Endothelial cell (in vitro differentiated cells): ENCODE measurements around the gene CASP8AP2. TPM values are rescaled to one million over a fixed set of nuclear protein-coding genes. Genes with fewer than 3 reads are reported as not detected.

Experiments
- DNase-seq: peaks from one replicate; pipeline ENCODE4 v3.0.0; 2021; ENCODE audit warnings: low spot score
- H3K27ac Mint-ChIP-seq: one replicate; pipeline ENCODE4 v1.8.0; 2021; ENCODE audit warnings: mixed read lengths, inconsistent platforms; ENCODE audit not compliant: unreplicated experiment
- H3K27me3 Mint-ChIP-seq: one replicate; pipeline ENCODE4 v1.8.0; 2021; ENCODE audit warnings: mild to moderate bottlenecking, moderate library complexity, mixed read lengths, inconsistent platforms; ENCODE audit not compliant: unreplicated experiment
- H3K36me3 Mint-ChIP-seq: one replicate; pipeline ENCODE4 v1.8.0; 2021; ENCODE audit warnings: mild to moderate bottlenecking, low read depth, mixed read lengths, inconsistent platforms; ENCODE audit not compliant: unreplicated experiment
- H3K4me1 Mint-ChIP-seq: one replicate; pipeline ENCODE4 v1.8.0; 2021; ENCODE audit warnings: mild to moderate bottlenecking, mixed read lengths, inconsistent platforms; ENCODE audit not compliant: unreplicated experiment
- H3K4me3 Mint-ChIP-seq: one replicate; pipeline ENCODE4 v1.8.0; 2021; ENCODE audit warnings: mild to moderate bottlenecking, mixed read lengths, inconsistent platforms; ENCODE audit not compliant: unreplicated experiment
- H3K9me3 Mint-ChIP-seq: one replicate; pipeline ENCODE4 v1.8.0; 2021; ENCODE audit warnings: mixed read lengths, inconsistent platforms; ENCODE audit not compliant: unreplicated experiment
- CTCF ChIP-seq: fragments of 200-600 bp; sonication (generic); IDR thresholded peaks from one replicate; pipeline ENCODE4 v1.5.0; 2021; ENCODE audit warnings: antibody characterized with exemption; ENCODE audit not compliant: unreplicated experiment
- total RNA-seq: library from RNA; stranded (reverse); fragmentation: NEBNext Ultra II Directional; extraction: Animal tissue kit (Norgen Biotek cat#: 25700); gene quantifications from one replicate; pipeline ENCODE4 v1.2.1, GENCODE V29; 2021; ENCODE audit not compliant: unreplicated experiment

The CASP8AP2 gene
- total RNA-seq, 1 donor from 2014 or later: 19.2 TPM

DNA sequence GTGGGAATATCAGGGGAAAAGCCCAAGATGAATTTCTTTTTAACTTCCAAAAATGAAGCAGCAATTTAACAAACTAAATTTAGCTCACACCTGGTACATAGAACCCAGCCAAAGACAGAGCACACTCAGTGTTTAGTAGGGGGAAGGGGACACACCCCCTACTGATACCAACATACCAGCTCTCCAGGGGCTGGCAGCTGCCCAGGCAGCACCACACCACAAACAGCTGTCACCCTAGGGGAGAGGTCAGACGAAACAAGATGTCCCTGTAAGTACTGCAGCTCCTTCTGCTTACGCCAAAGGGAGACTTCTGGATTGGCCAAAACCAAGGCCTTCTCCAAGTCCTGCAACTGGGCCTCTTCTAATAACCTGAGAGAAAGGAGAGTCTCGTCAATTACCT, 36.1 kb upstream of the CASP8AP2 start:
- H3K27ac Mint-ChIP-seq: no peak overlapping the region
- peaks cover 3% of the 10 kb centered on the region for H3K4me1 Mint-ChIP-seq
- peaks cover 26% of the 10 kb centered on the region for H3K36me3 Mint-ChIP-seq
- TF ChIP-seq CTCF: no peak
- H3K27me3 Mint-ChIP-seq: peaks cover 5% of the 10 kb centered on the region
- DNase-seq: no peak
- no peak overlapping the region for H3K4me3 Mint-ChIP-seq
- H3K9me3 Mint-ChIP-seq: no peaks in the 10 kb centered on the region

DNA sequence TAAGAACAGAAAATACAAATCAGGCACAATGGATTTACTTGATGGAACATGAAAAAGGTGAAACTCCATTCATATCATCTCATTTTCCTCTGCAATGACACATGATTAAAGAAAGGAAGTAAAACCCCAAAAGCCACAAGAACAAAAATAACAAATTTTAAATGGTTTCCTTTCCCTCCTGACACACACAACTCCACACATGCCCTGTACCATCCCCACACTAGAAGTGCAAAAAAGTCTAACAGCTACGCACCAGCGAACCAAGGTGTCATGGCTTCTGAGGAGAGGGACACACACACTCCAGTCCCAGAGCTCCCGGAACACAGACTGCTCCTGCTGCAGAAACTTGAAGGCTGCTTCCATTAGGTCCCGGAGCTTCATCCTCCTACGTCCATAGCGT, 35.4 kb upstream of the CASP8AP2 start:
- H3K4me3 Mint-ChIP-seq: no peak overlapping the region
- no peak for DNase-seq
- no peaks in the 10 kb centered on the region for H3K9me3 Mint-ChIP-seq
- no peak for TF ChIP-seq CTCF
- peaks cover 23% of the 10 kb centered on the region for H3K36me3 Mint-ChIP-seq
- H3K27ac Mint-ChIP-seq: peak overlapping the region; percentile 31
- peaks cover 5% of the 10 kb centered on the region for H3K27me3 Mint-ChIP-seq
- H3K4me1 Mint-ChIP-seq: peaks cover 3% of the 10 kb centered on the region

DNA sequence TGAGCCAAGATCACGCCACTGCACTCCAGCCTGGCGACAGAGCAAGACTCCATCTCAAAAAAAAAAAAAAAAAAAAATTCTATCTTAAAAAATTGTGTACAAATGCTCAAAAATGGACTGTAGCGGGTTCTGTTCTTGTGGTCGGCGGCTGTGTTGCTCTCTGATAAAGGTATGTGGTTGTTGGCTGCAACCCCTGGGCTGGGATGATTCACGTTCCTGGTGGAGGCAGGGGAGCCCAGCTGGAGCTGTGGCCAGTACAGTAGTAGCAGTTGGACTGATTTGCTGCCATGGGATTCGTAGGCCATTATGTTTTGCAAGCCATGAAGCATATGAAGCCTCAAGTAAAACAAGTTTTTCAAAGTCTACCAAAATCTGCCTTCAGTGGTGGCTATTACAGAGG, 32.4 kb upstream of the CASP8AP2 start:
- Mint-ChIP-seq H3K27ac (peak overlapping the region; percentile 74), H3K27me3 (peaks cover 7% of the 10 kb centered on the region), H3K9me3 (no peaks in the 10 kb centered on the region), H3K4me3 (peak overlapping the region; percentile 42), H3K4me1 (peaks cover 14% of the 10 kb centered on the region), H3K36me3 (peaks cover 38% of the 10 kb centered on the region)
- no peak for TF ChIP-seq CTCF
- no peak for DNase-seq

DNA sequence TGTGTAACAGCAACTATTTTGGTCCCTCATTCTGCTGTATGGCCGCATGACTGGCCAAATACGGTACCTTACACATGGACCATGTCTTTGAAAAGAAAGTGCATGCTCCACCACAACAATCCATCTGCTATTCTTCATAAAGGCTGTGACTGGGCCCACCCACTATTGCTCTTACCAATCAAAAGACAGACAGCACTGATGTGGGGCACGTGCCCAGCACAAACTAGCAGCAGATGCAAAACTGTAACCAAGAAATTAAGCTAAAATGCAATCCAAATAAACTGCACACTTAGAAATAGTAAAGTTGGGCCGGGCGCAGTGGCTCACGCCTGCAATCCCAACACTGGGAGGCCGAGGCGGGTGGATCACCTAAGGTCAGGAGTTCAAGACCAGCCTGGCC, 30.6 kb upstream of the CASP8AP2 start:
- Mint-ChIP-seq H3K36me3 (peaks cover 31% of the 10 kb centered on the region), H3K4me1 (peaks cover 14% of the 10 kb centered on the region), H3K27ac (no peak overlapping the region), H3K27me3 (peaks cover 2% of the 10 kb centered on the region), H3K9me3 (no peaks in the 10 kb centered on the region), H3K4me3 (no peak overlapping the region)
- DNase-seq: no peak
- TF ChIP-seq CTCF: no peak

DNA sequence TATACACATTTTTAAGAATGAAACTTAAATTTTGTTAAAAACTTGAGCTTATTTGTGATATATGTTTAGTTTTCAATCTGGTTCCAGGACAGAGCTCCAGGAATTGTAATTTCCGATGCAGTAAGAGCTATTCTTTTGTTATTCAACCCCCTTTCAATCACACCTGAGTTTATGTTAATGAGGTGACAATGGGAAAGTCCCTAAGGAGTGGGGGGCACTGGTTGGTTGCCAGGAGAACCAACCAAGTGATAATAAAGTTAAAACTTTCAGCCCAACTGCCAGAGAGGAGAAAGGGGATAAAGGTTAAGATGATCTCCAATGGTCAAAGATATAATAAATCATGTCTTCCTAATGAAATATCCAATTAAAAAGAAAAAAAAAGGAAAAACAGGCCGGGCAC, 29.9 kb upstream of the CASP8AP2 start:
- H3K27ac Mint-ChIP-seq: no peak overlapping the region
- TF ChIP-seq CTCF: no peak
- peaks cover 11% of the 10 kb centered on the region for H3K4me1 Mint-ChIP-seq
- no peak for DNase-seq
- H3K4me3 Mint-ChIP-seq: no peak overlapping the region
- H3K36me3 Mint-ChIP-seq: peaks cover 30% of the 10 kb centered on the region
- H3K9me3 Mint-ChIP-seq: no peaks in the 10 kb centered on the region
- H3K27me3 Mint-ChIP-seq: peaks cover 2% of the 10 kb centered on the region
